KG1 (cell line): ENCODE measurements around the gene ELMO1.

Source experiments
- DNase-seq: peaks from one replicate; lab custom pipeline; 2025; lab: John Stamatoyannopoulos, UW

The ELMO1 gene

GRCh38 chr7:37128327-37129034, 320.2 kb downstream of the ELMO1 start:
- DNase-seq, result no peak

- DNase-seq, result no peak
These were observed 329.3 kb downstream of the ELMO1 start for GRCh38 chr7:37119296-37119860.

GRCh38 chr7:37118004-37118403, 330.7 kb downstream of the ELMO1 start:
- no peak for DNase-seq

GRCh38 chr7:37117292-37117691, 331.4 kb downstream of the ELMO1 start:
- no peak for DNase-seq

GRCh38 chr7:37116093-37116701, 332.5 kb downstream of the ELMO1 start:
- DNase-seq, result no peak

GRCh38 chr7:37113661-37114355, 334.9 kb downstream of the ELMO1 start:
- no peak for DNase-seq

GRCh38 chr7:37112876-37113275, 335.8 kb downstream of the ELMO1 start:
- no peak for DNase-seq

GRCh38 chr7:37112218-37112617, 336.4 kb downstream of the ELMO1 start:
- no peak for DNase-seq

- DNase-seq, result no peak
These were observed 337.2 kb downstream of the ELMO1 start for GRCh38 chr7:37111459-37111858.

GRCh38 chr7:37110660-37111424, 337.8 kb downstream of the ELMO1 start:
- DNase-seq, result no peak

- DNase-seq, result no peak
These were observed 338.8 kb downstream of the ELMO1 start for GRCh38 chr7:37109843-37110242.

- no peak for DNase-seq
These were observed 339.5 kb downstream of the ELMO1 start for GRCh38 chr7:37109016-37109683.

- DNase-seq, result no peak
These were observed 340.0 kb downstream of the ELMO1 start for GRCh38 chr7:37108615-37109014.

GRCh38 chr7:37107047-37107750, 341.5 kb downstream of the ELMO1 start:
- DNase-seq, result no peak

- DNase-seq, result no peak
These were observed 342.9 kb downstream of the ELMO1 start for GRCh38 chr7:37105762-37106161.

- DNase-seq, result no peak
These were observed 343.7 kb downstream of the ELMO1 start for GRCh38 chr7:37104822-37105518.

GRCh38 chr7:37102518-37103137, 346.0 kb downstream of the ELMO1 start:
- no peak for DNase-seq

- DNase-seq, result no peak
These were observed 347.8 kb downstream of the ELMO1 start for GRCh38 chr7:37100735-37101331.

GRCh38 chr7:37098762-37099161, 349.9 kb downstream of the ELMO1 start:
- DNase-seq, result no peak
